Inflammatory macrophage treated with lipopolysaccharide for 1 hour (primary cell): ENCODE results near the gene MYO1D.

Experiments
- DNase-seq, 2 donors: peaks; one replicate each; pipeline ENCODE4 v3.0.0-alpha.2; 2020 to 2022

Gene MYO1D

GRCh38 chr17:32813021-32813420 lies 63.9 kb downstream of the MYO1D start:
- DNase-seq = no peak

GRCh38 chr17:32810690-32811089 lies 66.2 kb downstream of the MYO1D start:
- no peak for DNase-seq

- no peak for DNase-seq
Observed at GRCh38 chr17:32807577-32807976, 69.3 kb downstream of the MYO1D start.

GRCh38 chr17:32806646-32807045 lies 70.3 kb downstream of the MYO1D start:
- DNase-seq = no peak

- DNase-seq = no peak
Observed at GRCh38 chr17:32805029-32805976, 71.6 kb downstream of the MYO1D start.

DNA sequence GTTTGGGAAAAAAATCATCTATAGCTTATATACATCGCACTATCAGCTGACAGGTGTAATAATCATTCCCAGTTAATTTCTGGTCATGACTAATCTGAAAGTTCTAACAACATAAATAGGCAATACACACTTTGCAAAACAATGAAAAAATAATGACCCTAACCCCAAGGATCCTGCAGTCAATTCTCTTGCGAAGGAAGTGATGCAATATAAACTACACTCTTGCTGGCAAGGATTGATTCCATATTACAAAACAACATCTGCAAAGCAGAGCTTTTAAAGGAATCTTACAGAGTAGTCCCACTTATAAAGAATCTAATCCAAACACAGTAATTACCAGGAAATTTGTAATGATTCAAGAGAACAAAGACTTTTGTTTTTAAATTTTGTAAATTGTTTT lies 73.4 kb downstream of the MYO1D start:
- DNase-seq = no peak

- DNase-seq = no peak
Observed at GRCh38 chr17:32802306-32802705, 74.6 kb downstream of the MYO1D start.

DNA sequence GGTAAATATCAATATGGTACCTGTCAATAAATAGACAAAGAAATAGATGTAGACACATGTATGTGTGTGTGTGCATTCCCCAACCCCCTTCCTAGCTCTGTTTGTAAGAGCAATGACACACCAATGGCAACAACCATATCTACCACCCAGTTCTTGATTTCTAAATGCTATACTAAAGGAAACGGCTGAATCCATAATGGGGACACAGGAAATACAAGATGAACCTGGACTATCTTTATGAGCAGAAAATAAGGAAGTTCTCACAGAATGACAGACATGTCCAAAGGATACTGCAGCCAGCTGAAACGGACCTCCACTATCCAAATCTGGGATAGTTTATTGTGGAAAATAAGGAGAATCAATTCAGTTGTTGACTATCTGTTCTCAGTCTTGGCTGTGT lies 75.3 kb downstream of the MYO1D start:
- DNase-seq = no peak

GRCh38 chr17:32801193-32801592 lies 75.7 kb downstream of the MYO1D start:
- DNase-seq = no peak

DNA sequence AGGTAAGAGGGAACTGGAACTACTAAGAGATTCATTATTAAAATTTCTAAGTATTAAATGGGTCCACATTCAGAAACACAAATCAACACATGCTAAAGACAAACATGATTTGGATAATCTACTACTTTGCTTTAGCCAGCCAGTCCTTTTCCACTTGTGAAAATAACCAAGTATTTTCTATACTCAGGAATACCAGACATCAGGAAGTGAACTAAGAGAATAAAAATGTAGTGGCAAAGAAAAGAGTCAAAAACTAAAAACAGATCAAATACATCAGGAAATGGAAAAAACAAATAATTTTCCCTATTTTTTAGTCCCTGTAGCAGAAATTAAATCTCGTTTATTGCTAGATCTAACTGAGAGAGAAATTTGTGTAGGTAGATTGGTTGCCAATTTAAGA lies 78.0 kb downstream of the MYO1D start:
- DNase-seq = no peak

DNA sequence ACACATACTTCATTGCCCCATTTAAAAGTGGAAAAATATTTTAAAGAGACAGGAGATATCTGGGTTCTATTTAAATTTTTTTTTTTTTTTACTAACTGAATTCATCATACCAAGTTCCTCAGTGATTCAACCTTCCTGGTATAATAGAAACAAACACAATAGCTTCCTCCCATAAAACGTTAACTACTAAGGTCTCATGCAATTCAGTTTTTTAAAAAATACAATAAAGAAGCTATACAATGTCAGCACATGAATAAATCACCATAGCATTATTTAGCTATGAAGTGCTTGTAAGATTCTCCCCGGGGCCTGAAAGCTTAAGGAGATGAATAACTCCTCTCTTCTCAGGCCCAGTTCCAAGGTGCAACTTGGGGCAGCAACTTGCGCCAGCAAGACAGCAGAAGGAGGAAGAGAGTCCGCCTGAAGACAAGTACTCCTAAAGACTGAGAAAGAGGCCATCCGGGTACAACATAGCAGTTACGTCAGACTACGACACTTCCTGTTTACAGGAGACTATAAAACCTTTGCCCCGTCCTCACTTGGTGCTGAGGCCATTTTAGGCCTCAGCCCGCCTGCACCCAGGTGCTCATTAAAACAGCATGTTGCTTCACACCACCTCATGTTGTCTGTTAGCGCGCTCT lies 81.5 kb downstream of the MYO1D start:
- DNase-seq = no peak

GRCh38 chr17:32794533-32795246 lies 82.2 kb downstream of the MYO1D start:
- DNase-seq = no peak

- DNase-seq = no peak
Observed at GRCh38 chr17:32793841-32794240, 83.1 kb downstream of the MYO1D start.

DNA sequence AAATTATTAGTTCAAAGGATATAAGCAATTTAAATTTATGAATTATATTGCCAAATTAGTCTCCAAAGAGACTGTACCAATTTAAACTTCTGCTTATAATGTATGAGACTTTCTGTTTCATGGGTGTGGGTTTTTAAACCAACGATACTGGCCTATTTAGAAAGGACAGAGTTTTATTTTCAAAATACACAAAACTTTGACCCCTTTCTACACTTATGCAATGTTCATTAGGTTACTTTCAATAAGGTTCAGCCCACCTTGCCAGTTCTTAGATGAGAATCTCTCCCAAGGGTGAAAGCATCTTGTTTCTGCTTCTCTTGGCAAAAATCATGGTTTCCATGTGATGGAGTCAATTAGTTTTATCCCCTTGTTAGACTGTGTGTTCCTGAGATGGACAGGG lies 84.7 kb downstream of the MYO1D start:
- DNase-seq = no peak

GRCh38 chr17:32786169-32786568 lies 90.8 kb downstream of the MYO1D start:
- DNase-seq = no peak

- no peak for DNase-seq
Observed at GRCh38 chr17:32784113-32784512, 92.8 kb downstream of the MYO1D start.

DNA sequence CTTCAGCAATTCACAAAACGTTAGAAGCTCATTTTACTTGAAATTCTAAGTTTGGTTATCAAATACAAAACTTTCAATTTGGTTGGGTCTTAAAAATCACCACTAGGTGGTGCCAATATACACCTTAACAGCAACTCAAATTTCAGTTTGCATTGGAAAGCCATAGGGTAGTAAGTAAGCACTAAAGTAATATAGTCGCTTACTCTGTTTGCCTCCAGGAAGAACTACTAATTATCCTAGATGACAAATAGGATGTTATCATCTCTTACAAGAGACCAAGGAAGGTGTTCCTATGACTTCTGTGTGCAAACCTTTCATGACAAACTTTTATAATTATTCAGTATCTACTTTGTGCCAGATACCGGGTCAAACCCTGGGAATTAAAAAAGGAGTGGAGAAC lies 93.3 kb downstream of the MYO1D start:
- peak; percentile 30 to 65 for DNase-seq

DNA sequence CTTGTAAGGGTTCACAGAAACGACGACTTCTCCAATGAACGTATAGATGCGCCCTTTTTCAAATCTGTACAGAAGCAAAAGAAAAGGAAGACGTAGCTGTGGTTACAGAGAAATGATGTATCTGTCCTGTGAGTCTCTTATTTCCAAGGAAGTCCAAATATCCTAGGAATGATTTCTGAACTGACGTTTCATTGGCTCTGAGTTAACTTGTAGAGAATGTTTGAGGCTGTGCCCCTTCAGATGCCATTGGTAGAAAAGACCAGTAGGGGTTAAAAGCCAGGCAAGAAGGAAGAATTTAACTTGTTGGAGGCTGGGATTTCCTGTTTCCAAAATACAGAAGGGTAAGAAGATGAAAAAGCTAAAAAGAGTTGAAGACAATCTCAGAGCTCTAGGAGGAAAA lies 96.2 kb downstream of the MYO1D start:
- DNase-seq = no peak

GRCh38 chr17:32777922-32778321 lies 99.0 kb downstream of the MYO1D start:
- DNase-seq = no peak

GRCh38 chr17:32777436-32777835 lies 99.5 kb downstream of the MYO1D start:
- DNase-seq = no peak

GRCh38 chr17:32774695-32775084 lies 102.2 kb downstream of the MYO1D start:
- no peak for DNase-seq

GRCh38 chr17:32773856-32774694 lies 102.8 kb downstream of the MYO1D start:
- no peak for DNase-seq
